WTC11 (cell line): ENCODE data around the gene PROM2. TPM values are rescaled to one million over a fixed set of nuclear protein-coding genes. Genes with fewer than 3 reads are reported as not detected.

ENCODE experiments used
- ATAC-seq: fragments of 200-7000 bp; cut with Tn5 transposase; 2 replicates; pipeline ENCODE4 v1.10.0; 2021; ENCODE audit warnings: mild to moderate bottlenecking, moderate library complexity
- CTCF ChIA-PET: fragments of 300-600 bp; sonication (Branson Sonifier 250); formaldehyde crosslinking; loops from one replicate; lab custom pipeline; 2021; ENCODE audit warnings: antibody characterized with exemption; lab: Charles Lee
- POLR2A ChIA-PET: fragments of 350-600 bp; sonication (Branson Sonifier 250); formaldehyde crosslinking; loops from one replicate; lab custom pipeline; 2021; ENCODE audit warnings: antibody characterized with exemption; lab: Charles Lee
- DNase-seq: peaks from one replicate; pipeline ENCODE4 v3.0.0; 2021; ENCODE audit warnings: low spot score
- H3K27ac Mint-ChIP-seq: 2 replicates; pipeline ENCODE4 v1.8.0; 2021; ENCODE audit warnings: mixed read lengths
- H3K27me3 Mint-ChIP-seq: 2 replicates; pipeline ENCODE4 v1.8.0; 2021; ENCODE audit warnings: low read depth, mild to moderate bottlenecking, moderate library complexity, mixed read lengths
- H3K36me3 Mint-ChIP-seq: 2 replicates; pipeline ENCODE4 v1.8.0; 2021; ENCODE audit warnings: mixed read lengths
- H3K4me1 Mint-ChIP-seq: 2 replicates; pipeline ENCODE4 v1.8.0; 2022; ENCODE audit warnings: mixed read lengths
- H3K4me3 Mint-ChIP-seq: 2 replicates; pipeline ENCODE4 v1.8.0; 2021; ENCODE audit warnings: mild to moderate bottlenecking, moderate library complexity, mixed read lengths
- H3K9me3 Mint-ChIP-seq: 2 replicates; pipeline ENCODE4 v1.8.0; 2021; ENCODE audit warnings: mixed read lengths
- CREB1 ChIP-seq: sonication (generic); formaldehyde crosslinking; IDR thresholded peaks from 2 replicates; pipeline ENCODE4 v1.8.0; 2023; ENCODE audit warnings: mild to moderate bottlenecking, missing genetic modification reagents
- EMX1 ChIP-seq: fragments of 250-450 bp; sonication (Bioruptor Pico); IDR thresholded peaks from 2 replicates; pipeline ENCODE4 v1.8.0; 2021; ENCODE audit warnings: mild to moderate bottlenecking
- ESRRA ChIP-seq: sonication (generic); formaldehyde crosslinking; IDR thresholded peaks from 2 replicates; pipeline ENCODE4 v1.8.1; 2022; ENCODE audit warnings: mild to moderate bottlenecking, missing genetic modification reagents, borderline replicate concordance
- GRHL2 ChIP-seq: fragments of 250-450 bp; sonication (Bioruptor Pico); IDR thresholded peaks from 2 replicates; pipeline ENCODE4 v1.8.0; 2022; ENCODE audit warnings: mild to moderate bottlenecking, moderate library complexity; ENCODE audit not compliant: insufficient replicate concordance, severe bottlenecking
- ZNF138 ChIP-seq: sonication (generic); formaldehyde crosslinking; conservative IDR thresholded peaks from 2 replicates; pipeline ENCODE4 v1.8.1; 2022; ENCODE audit warnings: mild to moderate bottlenecking, moderate library complexity, missing genetic modification reagents
- ZNF219 ChIP-seq: sonication (generic); formaldehyde crosslinking; IDR thresholded peaks from 2 replicates; pipeline ENCODE4 v1.8.0; 2023; ENCODE audit warnings: missing genetic modification reagents, mild to moderate bottlenecking, borderline replicate concordance
- ZNF263 ChIP-seq: sonication (generic); formaldehyde crosslinking; IDR thresholded peaks from 2 replicates; pipeline ENCODE4 v1.8.1; 2022; ENCODE audit warnings: low read depth, mild to moderate bottlenecking, moderate library complexity, missing genetic modification reagents
- total RNA-seq: library from RNA; stranded (reverse); gene quantifications from 3 replicates; pipeline ENCODE4 v1.2.3, GENCODE V29; 2021
- TF ChIP-seq, protein P1 (sequence below): fragments of 250-450 bp; sonication (Bioruptor Pico); conservative IDR thresholded peaks from 2 replicates; pipeline ENCODE4 v1.9.0; 2021; ENCODE audit warnings: mild to moderate bottlenecking
- TF ChIP-seq, protein P2 (sequence below): sonication (generic); formaldehyde crosslinking; IDR thresholded peaks from 2 replicates; pipeline ENCODE4 v1.8.1; 2023; ENCODE audit warnings: mild to moderate bottlenecking, missing genetic modification reagents
- TF ChIP-seq, protein P3 (sequence below): sonication (generic); formaldehyde crosslinking; IDR thresholded peaks from 2 replicates; pipeline ENCODE4 v1.8.1; 2022; ENCODE audit warnings: low read depth, missing genetic modification reagents, borderline replicate concordance
- TF ChIP-seq, protein P4 (sequence below): sonication (generic); formaldehyde crosslinking; IDR thresholded peaks from 2 replicates; pipeline ENCODE4 v1.8.0; 2022; ENCODE audit warnings: missing genetic modification reagents
- TF ChIP-seq, protein P5 (sequence below): fragments of 250-450 bp; sonication (Bioruptor Pico); IDR thresholded peaks from 2 replicates; pipeline ENCODE4 v1.9.0; 2021; ENCODE audit warnings: mild to moderate bottlenecking, borderline replicate concordance
- TF ChIP-seq, protein P6 (sequence below): sonication (generic); formaldehyde crosslinking; IDR thresholded peaks from 2 replicates; pipeline ENCODE4 v1.8.1; 2022; ENCODE audit warnings: low read depth, mild to moderate bottlenecking, moderate library complexity, missing genetic modification reagents, borderline replicate concordance
- TF ChIP-seq, protein P7 (sequence below): fragments of 200-600 bp; IDR thresholded peaks from 2 replicates; pipeline ENCODE4 v1.8.0; 2022; ENCODE audit warnings: antibody characterized with exemption
- TF ChIP-seq, protein P8 (sequence below): sonication (generic); formaldehyde crosslinking; IDR thresholded peaks from 2 replicates; pipeline ENCODE4 v1.8.0; 2022; ENCODE audit warnings: mild to moderate bottlenecking, missing genetic modification reagents
- TF ChIP-seq, protein P9 (sequence below): sonication (generic); formaldehyde crosslinking; IDR thresholded peaks from 2 replicates; pipeline ENCODE4 v1.8.1; 2022; ENCODE audit warnings: mild to moderate bottlenecking, missing genetic modification reagents, moderate library complexity, borderline replicate concordance

The PROM2 gene
- total RNA-seq, 1 experiment from 2014 or later, result 8.3 TPM

DNA sequence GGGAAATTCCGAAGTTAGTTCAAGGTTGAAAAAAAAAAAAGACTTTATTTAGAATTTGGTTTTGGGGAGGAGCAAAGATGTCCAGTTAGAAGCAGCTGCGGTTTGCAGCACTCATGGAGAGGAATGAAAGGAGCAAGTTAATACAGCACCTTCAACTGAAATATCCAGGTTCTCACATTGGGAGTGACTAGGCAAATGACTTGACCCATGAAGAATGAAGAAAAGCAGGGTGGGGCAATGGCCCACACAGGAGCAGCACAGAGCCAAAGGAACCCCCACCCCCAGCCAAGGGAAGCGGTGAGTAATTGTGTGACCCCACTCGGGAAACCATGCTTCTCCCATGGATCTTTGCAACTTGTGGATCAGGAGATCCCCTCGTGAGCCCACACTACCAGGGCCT is 34.2 kb upstream of the PROM2 start:
- Mint-ChIP-seq H3K9me3 (peaks cover 63% of the 10 kb centered on the region), H3K4me3 (no peak overlapping the region)
- ATAC-seq, result no peak

More for the DNA sequence above, 34.2 kb upstream of the PROM2 start:
- Mint-ChIP-seq H3K4me1 (no peaks in the 10 kb centered on the region), H3K27me3 (peaks cover 24% of the 10 kb centered on the region), H3K27ac (no peak overlapping the region), H3K36me3 (peaks cover 38% of the 10 kb centered on the region)
- ChIA-PET POLR2A (no interaction called here), CTCF (interaction anchor here (1.0 kb wide), 1 partner anchor 149 kb away, joined by 3 read pairs; no protein-coding TSS in a partner anchor)
- no peak for DNase-seq
- TF ChIP-seq, protein P1, sequence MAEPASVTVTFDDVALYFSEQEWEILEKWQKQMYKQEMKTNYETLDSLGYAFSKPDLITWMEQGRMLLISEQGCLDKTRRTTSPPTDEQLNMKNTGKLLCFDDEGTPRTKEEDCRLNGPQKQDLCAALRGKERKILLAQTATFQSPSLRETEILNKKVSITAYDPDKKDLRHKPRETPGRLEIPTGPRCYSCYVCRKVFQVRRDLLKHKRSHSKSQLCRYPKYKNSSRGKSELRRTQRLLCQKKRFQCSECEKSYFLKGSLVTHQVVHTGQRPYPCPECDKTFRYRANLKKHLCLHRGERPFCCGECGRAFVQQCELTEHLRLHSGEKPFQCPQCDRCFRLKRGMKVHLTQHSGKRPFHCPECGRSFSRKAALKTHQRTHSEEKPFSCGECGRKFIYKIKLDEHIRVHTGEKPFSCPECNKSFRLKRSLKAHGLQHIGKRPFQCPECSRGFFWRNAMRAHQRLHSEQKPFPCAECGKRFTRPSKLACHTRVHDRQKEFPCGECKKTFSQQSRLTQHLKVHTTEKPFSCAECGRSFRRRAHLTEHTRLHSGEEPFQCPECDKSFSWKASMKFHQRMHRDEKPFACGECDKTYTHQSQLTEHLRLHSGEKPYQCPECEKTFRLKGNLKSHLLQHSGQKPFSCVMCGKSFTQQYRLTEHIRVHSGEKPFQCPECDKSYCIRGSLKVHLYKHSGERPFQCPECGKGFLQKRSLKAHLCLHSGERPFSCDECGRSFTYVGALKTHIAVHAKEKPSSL, result no peak
- TF ChIP-seq, protein P2, sequence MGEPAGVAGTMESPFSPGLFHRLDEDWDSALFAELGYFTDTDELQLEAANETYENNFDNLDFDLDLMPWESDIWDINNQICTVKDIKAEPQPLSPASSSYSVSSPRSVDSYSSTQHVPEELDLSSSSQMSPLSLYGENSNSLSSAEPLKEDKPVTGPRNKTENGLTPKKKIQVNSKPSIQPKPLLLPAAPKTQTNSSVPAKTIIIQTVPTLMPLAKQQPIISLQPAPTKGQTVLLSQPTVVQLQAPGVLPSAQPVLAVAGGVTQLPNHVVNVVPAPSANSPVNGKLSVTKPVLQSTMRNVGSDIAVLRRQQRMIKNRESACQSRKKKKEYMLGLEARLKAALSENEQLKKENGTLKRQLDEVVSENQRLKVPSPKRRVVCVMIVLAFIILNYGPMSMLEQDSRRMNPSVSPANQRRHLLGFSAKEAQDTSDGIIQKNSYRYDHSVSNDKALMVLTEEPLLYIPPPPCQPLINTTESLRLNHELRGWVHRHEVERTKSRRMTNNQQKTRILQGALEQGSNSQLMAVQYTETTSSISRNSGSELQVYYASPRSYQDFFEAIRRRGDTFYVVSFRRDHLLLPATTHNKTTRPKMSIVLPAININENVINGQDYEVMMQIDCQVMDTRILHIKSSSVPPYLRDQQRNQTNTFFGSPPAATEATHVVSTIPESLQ (CRISPR knock-in tag), result no peak
- no peak for TF ChIP-seq EMX1 (CRISPR knock-in tag)
- no peak for TF ChIP-seq ZNF263 (CRISPR knock-in tag)
- TF ChIP-seq, protein P3, sequence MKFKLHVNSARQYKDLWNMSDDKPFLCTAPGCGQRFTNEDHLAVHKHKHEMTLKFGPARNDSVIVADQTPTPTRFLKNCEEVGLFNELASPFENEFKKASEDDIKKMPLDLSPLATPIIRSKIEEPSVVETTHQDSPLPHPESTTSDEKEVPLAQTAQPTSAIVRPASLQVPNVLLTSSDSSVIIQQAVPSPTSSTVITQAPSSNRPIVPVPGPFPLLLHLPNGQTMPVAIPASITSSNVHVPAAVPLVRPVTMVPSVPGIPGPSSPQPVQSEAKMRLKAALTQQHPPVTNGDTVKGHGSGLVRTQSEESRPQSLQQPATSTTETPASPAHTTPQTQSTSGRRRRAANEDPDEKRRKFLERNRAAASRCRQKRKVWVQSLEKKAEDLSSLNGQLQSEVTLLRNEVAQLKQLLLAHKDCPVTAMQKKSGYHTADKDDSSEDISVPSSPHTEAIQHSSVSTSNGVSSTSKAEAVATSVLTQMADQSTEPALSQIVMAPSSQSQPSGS (CRISPR knock-in tag), result no peak
- TF ChIP-seq ZNF219 (CRISPR knock-in tag), result no peak
- TF ChIP-seq, protein P4, sequence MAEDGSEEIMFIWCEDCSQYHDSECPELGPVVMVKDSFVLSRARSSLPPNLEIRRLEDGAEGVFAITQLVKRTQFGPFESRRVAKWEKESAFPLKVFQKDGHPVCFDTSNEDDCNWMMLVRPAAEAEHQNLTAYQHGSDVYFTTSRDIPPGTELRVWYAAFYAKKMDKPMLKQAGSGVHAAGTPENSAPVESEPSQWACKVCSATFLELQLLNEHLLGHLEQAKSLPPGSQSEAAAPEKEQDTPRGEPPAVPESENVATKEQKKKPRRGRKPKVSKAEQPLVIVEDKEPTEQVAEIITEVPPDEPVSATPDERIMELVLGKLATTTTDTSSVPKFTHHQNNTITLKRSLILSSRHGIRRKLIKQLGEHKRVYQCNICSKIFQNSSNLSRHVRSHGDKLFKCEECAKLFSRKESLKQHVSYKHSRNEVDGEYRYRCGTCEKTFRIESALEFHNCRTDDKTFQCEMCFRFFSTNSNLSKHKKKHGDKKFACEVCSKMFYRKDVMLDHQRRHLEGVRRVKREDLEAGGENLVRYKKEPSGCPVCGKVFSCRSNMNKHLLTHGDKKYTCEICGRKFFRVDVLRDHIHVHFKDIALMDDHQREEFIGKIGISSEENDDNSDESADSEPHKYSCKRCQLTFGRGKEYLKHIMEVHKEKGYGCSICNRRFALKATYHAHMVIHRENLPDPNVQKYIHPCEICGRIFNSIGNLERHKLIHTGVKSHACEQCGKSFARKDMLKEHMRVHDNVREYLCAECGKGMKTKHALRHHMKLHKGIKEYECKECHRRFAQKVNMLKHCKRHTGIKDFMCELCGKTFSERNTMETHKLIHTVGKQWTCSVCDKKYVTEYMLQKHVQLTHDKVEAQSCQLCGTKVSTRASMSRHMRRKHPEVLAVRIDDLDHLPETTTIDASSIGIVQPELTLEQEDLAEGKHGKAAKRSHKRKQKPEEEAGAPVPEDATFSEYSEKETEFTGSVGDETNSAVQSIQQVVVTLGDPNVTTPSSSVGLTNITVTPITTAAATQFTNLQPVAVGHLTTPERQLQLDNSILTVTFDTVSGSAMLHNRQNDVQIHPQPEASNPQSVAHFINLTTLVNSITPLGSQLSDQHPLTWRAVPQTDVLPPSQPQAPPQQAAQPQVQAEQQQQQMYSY, result no peak
- TF ChIP-seq, protein P5, sequence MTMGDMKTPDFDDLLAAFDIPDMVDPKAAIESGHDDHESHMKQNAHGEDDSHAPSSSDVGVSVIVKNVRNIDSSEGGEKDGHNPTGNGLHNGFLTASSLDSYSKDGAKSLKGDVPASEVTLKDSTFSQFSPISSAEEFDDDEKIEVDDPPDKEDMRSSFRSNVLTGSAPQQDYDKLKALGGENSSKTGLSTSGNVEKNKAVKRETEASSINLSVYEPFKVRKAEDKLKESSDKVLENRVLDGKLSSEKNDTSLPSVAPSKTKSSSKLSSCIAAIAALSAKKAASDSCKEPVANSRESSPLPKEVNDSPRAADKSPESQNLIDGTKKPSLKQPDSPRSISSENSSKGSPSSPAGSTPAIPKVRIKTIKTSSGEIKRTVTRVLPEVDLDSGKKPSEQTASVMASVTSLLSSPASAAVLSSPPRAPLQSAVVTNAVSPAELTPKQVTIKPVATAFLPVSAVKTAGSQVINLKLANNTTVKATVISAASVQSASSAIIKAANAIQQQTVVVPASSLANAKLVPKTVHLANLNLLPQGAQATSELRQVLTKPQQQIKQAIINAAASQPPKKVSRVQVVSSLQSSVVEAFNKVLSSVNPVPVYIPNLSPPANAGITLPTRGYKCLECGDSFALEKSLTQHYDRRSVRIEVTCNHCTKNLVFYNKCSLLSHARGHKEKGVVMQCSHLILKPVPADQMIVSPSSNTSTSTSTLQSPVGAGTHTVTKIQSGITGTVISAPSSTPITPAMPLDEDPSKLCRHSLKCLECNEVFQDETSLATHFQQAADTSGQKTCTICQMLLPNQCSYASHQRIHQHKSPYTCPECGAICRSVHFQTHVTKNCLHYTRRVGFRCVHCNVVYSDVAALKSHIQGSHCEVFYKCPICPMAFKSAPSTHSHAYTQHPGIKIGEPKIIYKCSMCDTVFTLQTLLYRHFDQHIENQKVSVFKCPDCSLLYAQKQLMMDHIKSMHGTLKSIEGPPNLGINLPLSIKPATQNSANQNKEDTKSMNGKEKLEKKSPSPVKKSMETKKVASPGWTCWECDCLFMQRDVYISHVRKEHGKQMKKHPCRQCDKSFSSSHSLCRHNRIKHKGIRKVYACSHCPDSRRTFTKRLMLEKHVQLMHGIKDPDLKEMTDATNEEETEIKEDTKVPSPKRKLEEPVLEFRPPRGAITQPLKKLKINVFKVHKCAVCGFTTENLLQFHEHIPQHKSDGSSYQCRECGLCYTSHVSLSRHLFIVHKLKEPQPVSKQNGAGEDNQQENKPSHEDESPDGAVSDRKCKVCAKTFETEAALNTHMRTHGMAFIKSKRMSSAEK (CRISPR knock-in tag), result no peak
- no peak for TF ChIP-seq GRHL2 (CRISPR knock-in tag)
- TF ChIP-seq, protein P6, sequence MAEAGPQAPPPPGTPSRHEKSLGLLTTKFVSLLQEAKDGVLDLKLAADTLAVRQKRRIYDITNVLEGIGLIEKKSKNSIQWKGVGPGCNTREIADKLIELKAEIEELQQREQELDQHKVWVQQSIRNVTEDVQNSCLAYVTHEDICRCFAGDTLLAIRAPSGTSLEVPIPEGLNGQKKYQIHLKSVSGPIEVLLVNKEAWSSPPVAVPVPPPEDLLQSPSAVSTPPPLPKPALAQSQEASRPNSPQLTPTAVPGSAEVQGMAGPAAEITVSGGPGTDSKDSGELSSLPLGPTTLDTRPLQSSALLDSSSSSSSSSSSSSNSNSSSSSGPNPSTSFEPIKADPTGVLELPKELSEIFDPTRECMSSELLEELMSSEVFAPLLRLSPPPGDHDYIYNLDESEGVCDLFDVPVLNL (CRISPR knock-in tag), result no peak
- TF ChIP-seq ZNF138 (CRISPR knock-in tag), result no peak
- no peak for TF ChIP-seq CREB1 (CRISPR knock-in tag)
- TF ChIP-seq ESRRA (CRISPR knock-in tag), result no peak
- TF ChIP-seq, protein P7, sequence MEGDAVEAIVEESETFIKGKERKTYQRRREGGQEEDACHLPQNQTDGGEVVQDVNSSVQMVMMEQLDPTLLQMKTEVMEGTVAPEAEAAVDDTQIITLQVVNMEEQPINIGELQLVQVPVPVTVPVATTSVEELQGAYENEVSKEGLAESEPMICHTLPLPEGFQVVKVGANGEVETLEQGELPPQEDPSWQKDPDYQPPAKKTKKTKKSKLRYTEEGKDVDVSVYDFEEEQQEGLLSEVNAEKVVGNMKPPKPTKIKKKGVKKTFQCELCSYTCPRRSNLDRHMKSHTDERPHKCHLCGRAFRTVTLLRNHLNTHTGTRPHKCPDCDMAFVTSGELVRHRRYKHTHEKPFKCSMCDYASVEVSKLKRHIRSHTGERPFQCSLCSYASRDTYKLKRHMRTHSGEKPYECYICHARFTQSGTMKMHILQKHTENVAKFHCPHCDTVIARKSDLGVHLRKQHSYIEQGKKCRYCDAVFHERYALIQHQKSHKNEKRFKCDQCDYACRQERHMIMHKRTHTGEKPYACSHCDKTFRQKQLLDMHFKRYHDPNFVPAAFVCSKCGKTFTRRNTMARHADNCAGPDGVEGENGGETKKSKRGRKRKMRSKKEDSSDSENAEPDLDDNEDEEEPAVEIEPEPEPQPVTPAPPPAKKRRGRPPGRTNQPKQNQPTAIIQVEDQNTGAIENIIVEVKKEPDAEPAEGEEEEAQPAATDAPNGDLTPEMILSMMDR, result no peak
- TF ChIP-seq, protein P8, sequence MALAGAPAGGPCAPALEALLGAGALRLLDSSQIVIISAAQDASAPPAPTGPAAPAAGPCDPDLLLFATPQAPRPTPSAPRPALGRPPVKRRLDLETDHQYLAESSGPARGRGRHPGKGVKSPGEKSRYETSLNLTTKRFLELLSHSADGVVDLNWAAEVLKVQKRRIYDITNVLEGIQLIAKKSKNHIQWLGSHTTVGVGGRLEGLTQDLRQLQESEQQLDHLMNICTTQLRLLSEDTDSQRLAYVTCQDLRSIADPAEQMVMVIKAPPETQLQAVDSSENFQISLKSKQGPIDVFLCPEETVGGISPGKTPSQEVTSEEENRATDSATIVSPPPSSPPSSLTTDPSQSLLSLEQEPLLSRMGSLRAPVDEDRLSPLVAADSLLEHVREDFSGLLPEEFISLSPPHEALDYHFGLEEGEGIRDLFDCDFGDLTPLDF (CRISPR knock-in tag), result no peak
- TF ChIP-seq, protein P9, sequence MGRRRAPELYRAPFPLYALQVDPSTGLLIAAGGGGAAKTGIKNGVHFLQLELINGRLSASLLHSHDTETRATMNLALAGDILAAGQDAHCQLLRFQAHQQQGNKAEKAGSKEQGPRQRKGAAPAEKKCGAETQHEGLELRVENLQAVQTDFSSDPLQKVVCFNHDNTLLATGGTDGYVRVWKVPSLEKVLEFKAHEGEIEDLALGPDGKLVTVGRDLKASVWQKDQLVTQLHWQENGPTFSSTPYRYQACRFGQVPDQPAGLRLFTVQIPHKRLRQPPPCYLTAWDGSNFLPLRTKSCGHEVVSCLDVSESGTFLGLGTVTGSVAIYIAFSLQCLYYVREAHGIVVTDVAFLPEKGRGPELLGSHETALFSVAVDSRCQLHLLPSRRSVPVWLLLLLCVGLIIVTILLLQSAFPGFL (CRISPR knock-in tag), result no peak
